Measurements from ENCODE around the gene PDZD2.

GRCh38 chr5:31783086-31783645, 144.2 kb downstream of the PDZD2 start:
- TF ChIP-seq CTCF (IDR thresholded peaks at IDR 0.05; ENCODE audit: low read depth, low read length) (no peak), EZH2phosphoT487 (IDR thresholded peaks at IDR 0.05; ENCODE audit: low read depth) (no peak)

Data from OCI-LY3 (cell line).